DOHH2 (cell line): Measurements from ENCODE around the gene BPIFB2.

Experiments used
- H3F3A ChIP-seq: fragments of 200-600 bp; sonication (generic), shearing (Covaris generic); 2 replicates; pipeline ENCODE4 v1.6.0; 2016; ENCODE audit warnings: antibody characterized with exemption, mild to moderate bottlenecking; ENCODE audit not compliant: control insufficient read depth, insufficient read depth
- H3K27ac ChIP-seq: fragments of 200-600 bp; sonication (generic); 2 replicates; pipeline ENCODE4 v1.5.1; 2014; ENCODE audit warnings: low read depth, mild to moderate bottlenecking, low read length, moderate library complexity
- H3K27me3 ChIP-seq: fragments of 200-600 bp; sonication (generic); 2 replicates; pipeline ENCODE4 v1.6.1; 2014; ENCODE audit warnings: mild to moderate bottlenecking, low read length, mixed read lengths; ENCODE audit not compliant: control insufficient read depth
- H3K36me3 ChIP-seq: fragments of 200-600 bp; sonication (generic); 2 replicates; pipeline ENCODE4 v1.6.1; 2014; ENCODE audit warnings: mild to moderate bottlenecking, low read length, moderate library complexity, mixed read lengths; ENCODE audit not compliant: control insufficient read depth
- H3K4me1 ChIP-seq: fragments of 200-600 bp; sonication (generic); 2 replicates; pipeline ENCODE4 v1.6.1; 2014; ENCODE audit warnings: mild to moderate bottlenecking, low read length, mixed read lengths; ENCODE audit not compliant: control insufficient read depth
- H3K4me2 ChIP-seq: fragments of 200-600 bp; sonication (generic); 2 replicates; pipeline ENCODE4 v1.6.0; 2014; ENCODE audit warnings: mild to moderate bottlenecking, low read length, moderate library complexity
- H3K4me3 ChIP-seq: fragments of 200-600 bp; sonication (generic); 2 replicates; pipeline ENCODE4 v1.5.1; 2014; ENCODE audit warnings: mild to moderate bottlenecking, low read length, mixed read lengths
- H3K79me2 ChIP-seq: fragments of 200-600 bp; sonication (generic); 2 replicates; pipeline ENCODE4 v1.6.1; 2014; ENCODE audit warnings: mild to moderate bottlenecking, low read length, mixed read lengths; ENCODE audit not compliant: control insufficient read depth
- H3K9me2 ChIP-seq: fragments of 200-600 bp; sonication (generic); replicated peaks from 2 replicates; pipeline ENCODE4 v1.6.1; 2014; ENCODE audit warnings: mild to moderate bottlenecking, low read length, mixed read lengths; ENCODE audit not compliant: control insufficient read depth
- H3K9me3 ChIP-seq: fragments of 200-600 bp; sonication (generic); 2 replicates; pipeline ENCODE4 v1.6.1; 2014; ENCODE audit warnings: antibody characterized with exemption, low read length, mixed read lengths; ENCODE audit not compliant: control insufficient read depth, insufficient read depth
- H4K20me1 ChIP-seq: fragments of 200-600 bp; sonication (generic); 2 replicates; pipeline ENCODE4 v1.6.0; 2014; ENCODE audit warnings: low read depth, mild to moderate bottlenecking, antibody characterized with exemption, low read length, moderate library complexity; ENCODE audit not compliant: control insufficient read depth, insufficient read depth
- CTCF ChIP-seq: fragments of 200-600 bp; sonication (generic); IDR thresholded peaks from one replicate; pipeline ENCODE4 v1.5.1; 2014; ENCODE audit warnings: antibody characterized with exemption, mild to moderate bottlenecking, low read depth, low read length; ENCODE audit not compliant: poor library complexity, severe bottlenecking
- EZH2phosphoT487 ChIP-seq: fragments of 200-600 bp; sonication (generic); IDR thresholded peaks from 2 replicates; pipeline ENCODE4 v1.6.1; 2017; ENCODE audit warnings: borderline replicate concordance, mild to moderate bottlenecking, antibody characterized with exemption, low read length, moderate library complexity, mixed read lengths

Gene BPIFB2

GRCh38 chr20:32987044-32987825 is 20.3 kb upstream of the BPIFB2 start:
- Histone ChIP-seq H3K27ac (no peak overlapping the region), H3K27me3 (peaks cover 5% of the 10 kb centered on the region; the same call in 1 of the 2 replicates), H3K4me3 (no peak overlapping the region), H3K36me3 (no peaks in the 10 kb centered on the region), H3K9me3 (no peaks in the 10 kb centered on the region), H3K9me2 (no peaks in the 10 kb centered on the region), H3F3A (no peaks in the 10 kb centered on the region), H3K4me2 (no peak overlapping the region), H4K20me1 (no peaks in the 10 kb centered on the region), H3K4me1 (no peaks in the 10 kb centered on the region), H3K79me2 (no peaks in the 10 kb centered on the region)
- no peak for TF ChIP-seq EZH2phosphoT487
- no peak for TF ChIP-seq CTCF

- H3K9me2 ChIP-seq, result no peaks in the 10 kb centered on the region
- H3K36me3 ChIP-seq, result no peaks in the 10 kb centered on the region
- H3K27me3 ChIP-seq, result peaks cover 5% of the 10 kb centered on the region; the same call in 1 of the 2 replicates
- no peaks in the 10 kb centered on the region for H3K4me1 ChIP-seq
- H3K4me2 ChIP-seq, result no peak overlapping the region
- H3K4me3 ChIP-seq, result no peak overlapping the region
- H3K9me3 ChIP-seq, result no peaks in the 10 kb centered on the region
- H3F3A ChIP-seq, result no peaks in the 10 kb centered on the region
- no peak overlapping the region for H3K27ac ChIP-seq
- TF ChIP-seq EZH2phosphoT487 (no peak), CTCF (no peak)
- no peaks in the 10 kb centered on the region for H3K79me2 ChIP-seq
- no peaks in the 10 kb centered on the region for H4K20me1 ChIP-seq
Measured at GRCh38 chr20:32988008-32988407, 19.5 kb upstream of the BPIFB2 start.

GRCh38 chr20:32989507-32990283 is 17.8 kb upstream of the BPIFB2 start:
- Histone ChIP-seq H3K4me2 (no peak overlapping the region), H3K9me3 (no peaks in the 10 kb centered on the region), H3K27me3 (peaks cover 5% of the 10 kb centered on the region; the same call in 1 of the 2 replicates), H3K36me3 (no peaks in the 10 kb centered on the region), H3K4me1 (no peaks in the 10 kb centered on the region), H3K79me2 (no peaks in the 10 kb centered on the region), H3K4me3 (no peak overlapping the region), H3K9me2 (no peaks in the 10 kb centered on the region), H3K27ac (no peak overlapping the region), H3F3A (no peaks in the 10 kb centered on the region), H4K20me1 (no peaks in the 10 kb centered on the region)
- TF ChIP-seq CTCF (no peak), EZH2phosphoT487 (no peak)
